ENCODE data around the gene HACL1. TPM values are rescaled to one million over a fixed set of nuclear protein-coding genes. Genes with fewer than 3 reads are reported as not detected.

The HACL1 gene
- total RNA-seq, 5 donors from 2014 or later (not counting 1 experiment from before 2014, with no cell fraction given) = 27.7 to 38.0 (median 34.2) TPM

DNA sequence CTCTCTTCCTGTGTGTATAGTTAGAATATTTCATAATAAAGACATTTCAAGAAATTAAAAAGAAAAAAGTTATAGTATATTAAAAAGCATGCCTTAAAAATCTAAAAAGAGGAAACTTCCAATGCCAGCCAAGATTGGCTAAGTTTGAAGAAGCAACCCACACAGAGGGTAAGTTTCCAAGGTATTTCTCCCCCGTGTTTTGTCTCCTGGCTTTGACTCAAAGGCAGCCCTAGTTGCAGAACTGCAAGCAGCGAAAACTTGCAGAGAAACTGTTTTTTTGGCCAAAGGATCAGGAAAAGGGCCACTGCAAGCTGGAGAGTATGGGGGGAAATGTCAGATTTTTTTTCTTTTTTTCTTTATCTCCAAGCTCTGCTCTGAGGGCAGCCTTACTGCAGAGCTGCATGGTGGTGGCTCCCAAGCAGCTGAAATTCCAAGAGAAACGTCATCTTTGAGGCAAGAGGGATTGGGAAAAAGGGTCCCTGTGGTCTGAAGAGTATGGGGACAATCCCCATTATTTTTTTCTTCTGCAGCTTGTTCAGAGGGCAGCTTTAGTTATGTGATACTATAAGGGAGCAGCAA lies 23.0 kb downstream of the HACL1 start:
- DNase-seq (no peak), ATAC-seq (replicated peaks in 1 of 4) (no peak)
- H3K4me1 Mint-ChIP-seq = peaks cover 0 to 5% (median 0%) of the 10 kb centered on the region in 3 donors
- H3K36me3 ChIP-seq (ENCODE audit: control insufficient read depth in 2 of 2, extremely low read depth in 1 of 2, insufficient read depth in 1 of 2, low read length in 1 of 2) = peaks cover 2 to 54% of the 10 kb centered on the region in 2 donors
- no peak overlapping the region for H3K27ac ChIP-seq (ENCODE audit: low read length)
- H3K36me3 Mint-ChIP-seq = peaks cover 65% of the 10 kb centered on the region
- H3K9me3 ChIP-seq = no peaks in the 10 kb centered on the region
- H3K27me3 Mint-ChIP-seq = no peaks in the 10 kb centered on the region
- no peak overlapping the region for H3K4me3 Mint-ChIP-seq
- CTCF ChIA-PET = no interaction called here
- H3K9me3 Mint-ChIP-seq = no peaks in the 10 kb centered on the region
- POLR2A ChIA-PET = no interaction called here
- no peaks in the 10 kb centered on the region for H3K4me1 ChIP-seq (ENCODE audit: control insufficient read depth in 1 of 2, extremely low read depth in 1 of 2, insufficient read depth in 2 of 2, low read length in 2 of 2)
- 80% methylated on average over 1 of the region's 3 CpGs for WGBS (ENCODE audit: insufficient coverage)
- H3K27me3 ChIP-seq (replicated peaks in 1 of 2; ENCODE audit: control insufficient read depth in 2 of 2, extremely low read depth in 1 of 2, insufficient read depth in 2 of 2, low read length in 1 of 2) = no peaks in the 10 kb centered on the region
- no peak overlapping the region for H3K4me3 ChIP-seq (ENCODE audit: control insufficient read depth in 1 of 2, extremely low read depth in 1 of 2, low read length in 1 of 2)
- H3K27ac Mint-ChIP-seq = peak overlapping the region in 1 of 2 donors; percentile 39

DNA sequence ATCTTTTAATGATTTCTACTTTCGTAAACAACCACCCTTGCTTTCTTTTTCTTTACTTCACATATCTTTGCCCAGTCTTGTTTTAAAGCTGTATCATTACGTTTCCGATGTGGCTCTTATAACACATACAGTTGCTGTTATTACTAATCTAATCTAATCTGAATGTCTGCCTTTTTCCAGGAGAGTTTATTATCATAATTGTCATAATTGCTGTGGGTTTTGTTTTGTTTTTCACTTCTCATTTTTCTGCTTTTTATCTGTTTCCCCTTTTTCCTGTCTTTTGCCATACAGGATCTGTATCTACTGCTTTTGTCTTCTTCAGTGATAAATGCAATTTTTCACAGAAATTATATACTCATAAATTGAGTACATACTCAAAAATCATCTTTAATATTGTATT lies 24.9 kb downstream of the HACL1 start:
- Histone ChIP-seq H3K27ac (ENCODE audit: low read length) (no peak overlapping the region), H3K36me3 (ENCODE audit: control insufficient read depth in 2 of 2, extremely low read depth in 1 of 2, insufficient read depth in 1 of 2, low read length in 1 of 2) (peaks cover 6 to 59% of the 10 kb centered on the region in 2 donors), H3K4me1 (ENCODE audit: control insufficient read depth in 1 of 2, extremely low read depth in 1 of 2, insufficient read depth in 2 of 2, low read length in 2 of 2) (no peaks in the 10 kb centered on the region), H3K9me3 (no peaks in the 10 kb centered on the region), H3K4me3 (ENCODE audit: control insufficient read depth in 1 of 2, extremely low read depth in 1 of 2, low read length in 1 of 2) (no peak overlapping the region), H3K27me3 (replicated peaks in 1 of 2; ENCODE audit: control insufficient read depth in 2 of 2, extremely low read depth in 1 of 2, insufficient read depth in 2 of 2, low read length in 1 of 2) (no peaks in the 10 kb centered on the region)
- H3K27ac Mint-ChIP-seq = no peak overlapping the region
- H3K36me3 Mint-ChIP-seq = peaks cover 59% of the 10 kb centered on the region
- no peaks in the 10 kb centered on the region for H3K9me3 Mint-ChIP-seq
- ChIA-PET CTCF (no interaction called here), POLR2A (no interaction called here)
- ATAC-seq (replicated peaks in 1 of 4) = no peak
- H3K4me3 Mint-ChIP-seq = no peak overlapping the region
- WGBS (ENCODE audit: insufficient coverage) = no CpG with 5 or more reads among the region's 3 CpGs
- H3K4me1 Mint-ChIP-seq = peaks cover 0 to 5% (median 0%) of the 10 kb centered on the region in 3 donors
- no peak for DNase-seq
- no peaks in the 10 kb centered on the region for H3K27me3 Mint-ChIP-seq

DNA sequence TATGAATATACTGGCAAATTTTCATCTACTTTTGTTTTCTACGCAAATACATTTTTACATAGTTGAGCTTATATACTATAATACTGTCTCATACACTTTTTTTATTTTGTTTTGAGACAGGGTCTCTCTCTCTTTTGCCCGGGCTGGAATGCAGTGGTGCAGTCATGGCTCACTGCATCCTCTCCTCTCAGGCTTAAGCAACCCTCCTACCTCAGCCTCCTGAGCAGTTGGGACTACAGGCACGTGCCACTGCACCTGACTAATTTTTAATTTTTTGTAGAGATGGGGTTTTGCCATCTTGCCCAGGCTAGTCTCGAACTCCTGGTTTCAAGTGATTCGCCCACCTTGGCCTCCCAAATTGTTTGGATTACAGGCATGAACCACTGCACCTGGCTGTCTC lies 25.9 kb downstream of the HACL1 start:
- no peak overlapping the region for H3K27ac Mint-ChIP-seq
- no peak overlapping the region for H3K27ac ChIP-seq (ENCODE audit: low read length)
- ChIA-PET CTCF (interaction anchor here in 1 of 2 donors (1.3 kb wide), 1 partner anchor 15 kb away, joined by 4 read pairs; no protein-coding TSS in a partner anchor), POLR2A (no interaction called here)
- H3K4me3 ChIP-seq (ENCODE audit: control insufficient read depth in 1 of 2, extremely low read depth in 1 of 2, low read length in 1 of 2) = no peak overlapping the region
- no peaks in the 10 kb centered on the region for H3K27me3 ChIP-seq (replicated peaks in 1 of 2; ENCODE audit: control insufficient read depth in 2 of 2, extremely low read depth in 1 of 2, insufficient read depth in 2 of 2, low read length in 1 of 2)
- no peaks in the 10 kb centered on the region for H3K9me3 Mint-ChIP-seq
- no peak overlapping the region for H3K4me3 Mint-ChIP-seq
- peaks cover 0 to 5% (median 0%) of the 10 kb centered on the region in 3 donors for H3K4me1 Mint-ChIP-seq
- no peaks in the 10 kb centered on the region for H3K9me3 ChIP-seq
- H3K36me3 Mint-ChIP-seq = peaks cover 62% of the 10 kb centered on the region
- peaks cover 4 to 60% of the 10 kb centered on the region in 2 donors for H3K36me3 ChIP-seq (ENCODE audit: control insufficient read depth in 2 of 2, extremely low read depth in 1 of 2, insufficient read depth in 1 of 2, low read length in 1 of 2)
- no peaks in the 10 kb centered on the region for H3K27me3 Mint-ChIP-seq
- no CpG with 5 or more reads among the region's 5 CpGs for WGBS (ENCODE audit: insufficient coverage)
- ATAC-seq (replicated peaks in 1 of 4) = no peak
- no peak for DNase-seq
- H3K4me1 ChIP-seq (ENCODE audit: control insufficient read depth in 1 of 2, extremely low read depth in 1 of 2, insufficient read depth in 2 of 2, low read length in 2 of 2) = no peaks in the 10 kb centered on the region

DNA sequence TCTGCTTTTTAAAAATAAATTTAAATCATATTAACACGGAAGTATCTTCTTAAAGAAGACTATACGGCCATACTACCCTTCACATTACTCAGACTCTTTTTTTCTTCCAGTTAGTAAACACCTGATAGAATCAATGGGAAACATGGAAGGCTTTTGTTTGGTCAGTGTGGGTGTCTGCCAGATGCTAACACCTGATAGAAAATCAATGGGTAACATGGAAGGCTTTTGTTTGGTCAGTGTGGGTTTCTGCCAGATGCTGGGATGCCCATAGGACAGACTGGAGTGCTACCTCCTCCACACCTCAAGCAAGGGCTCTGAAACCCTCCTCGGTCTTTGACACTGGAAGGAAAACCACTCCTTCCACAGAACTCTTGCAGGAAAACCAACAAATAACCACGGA lies 29.2 kb downstream of the HACL1 start:
- no peak overlapping the region for H3K27ac Mint-ChIP-seq
- Histone ChIP-seq H3K4me1 (ENCODE audit: control insufficient read depth in 1 of 2, extremely low read depth in 1 of 2, insufficient read depth in 2 of 2, low read length in 2 of 2) (peaks cover 0 to 5% of the 10 kb centered on the region in 2 experiments), H3K27ac (ENCODE audit: low read length) (no peak overlapping the region), H3K4me3 (ENCODE audit: control insufficient read depth in 1 of 2, extremely low read depth in 1 of 2, low read length in 1 of 2) (no peak overlapping the region), H3K36me3 (ENCODE audit: control insufficient read depth in 2 of 2, extremely low read depth in 1 of 2, insufficient read depth in 1 of 2, low read length in 1 of 2) (peaks cover 4 to 60% of the 10 kb centered on the region in 2 donors), H3K27me3 (replicated peaks in 1 of 2; ENCODE audit: control insufficient read depth in 2 of 2, extremely low read depth in 1 of 2, insufficient read depth in 2 of 2, low read length in 1 of 2) (no peaks in the 10 kb centered on the region), H3K9me3 (no peaks in the 10 kb centered on the region)
- H3K36me3 Mint-ChIP-seq = peaks cover 61% of the 10 kb centered on the region
- DNase-seq (no peak), ATAC-seq (replicated peaks in 1 of 4) (no peak)
- H3K4me3 Mint-ChIP-seq = no peak overlapping the region
- ChIA-PET CTCF (no interaction called here), POLR2A (no interaction called here)
- no peaks in the 10 kb centered on the region for H3K27me3 Mint-ChIP-seq
- no CpG with 5 or more reads among the region's 4 CpGs for WGBS (ENCODE audit: insufficient coverage)
- peaks cover 5 to 9% (median 6%) of the 10 kb centered on the region in 3 donors for H3K4me1 Mint-ChIP-seq
- H3K9me3 Mint-ChIP-seq = no peaks in the 10 kb centered on the region

DNA sequence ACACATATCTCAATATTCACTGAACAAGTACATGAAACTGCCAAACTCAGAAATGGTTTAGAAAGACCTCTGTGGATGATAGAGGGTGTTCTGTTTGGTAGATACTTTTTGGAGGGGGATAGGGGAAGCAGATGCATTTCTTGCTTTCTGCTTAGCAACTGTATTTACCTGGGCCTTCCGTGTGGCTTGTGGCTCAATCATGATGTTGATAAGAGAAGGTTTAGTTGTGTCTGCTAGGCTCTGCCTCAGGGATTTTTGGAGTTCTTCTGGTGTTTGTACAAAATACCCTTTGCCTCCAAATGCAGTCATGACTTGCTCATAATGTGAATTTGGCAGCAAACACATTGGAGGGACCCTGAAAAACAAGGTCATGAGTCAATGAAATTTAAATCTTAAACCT lies 38.2 kb downstream of the HACL1 start:
- Mint-ChIP-seq H3K4me3 (no peak overlapping the region), H3K27me3 (no peaks in the 10 kb centered on the region), H3K9me3 (no peaks in the 10 kb centered on the region), H3K27ac (peak overlapping the region in 1 of 2 donors; percentile 6), H3K36me3 (peaks cover 46% of the 10 kb centered on the region), H3K4me1 (peaks cover 2 to 6% (median 5%) of the 10 kb centered on the region in 3 donors)
- Histone ChIP-seq H3K36me3 (ENCODE audit: control insufficient read depth in 2 of 2, extremely low read depth in 1 of 2, insufficient read depth in 1 of 2, low read length in 1 of 2) (peaks cover 10 to 67% of the 10 kb centered on the region in 2 donors), H3K4me3 (ENCODE audit: control insufficient read depth in 1 of 2, extremely low read depth in 1 of 2, low read length in 1 of 2) (no peak overlapping the region), H3K9me3 (no peaks in the 10 kb centered on the region), H3K27me3 (replicated peaks in 1 of 2; ENCODE audit: control insufficient read depth in 2 of 2, extremely low read depth in 1 of 2, insufficient read depth in 2 of 2, low read length in 1 of 2) (no peaks in the 10 kb centered on the region), H3K27ac (ENCODE audit: low read length) (no peak overlapping the region), H3K4me1 (ENCODE audit: control insufficient read depth in 1 of 2, extremely low read depth in 1 of 2, insufficient read depth in 2 of 2, low read length in 2 of 2) (peaks cover 0 to 5% of the 10 kb centered on the region in 2 experiments)
- POLR2A ChIA-PET = no interaction called here
- CTCF ChIA-PET = no interaction called here
- no CpG with 5 or more reads among the region's 1 CpG for WGBS (ENCODE audit: insufficient coverage)
- DNase-seq (no peak), ATAC-seq (replicated peaks in 1 of 4) (no peak)

DNA sequence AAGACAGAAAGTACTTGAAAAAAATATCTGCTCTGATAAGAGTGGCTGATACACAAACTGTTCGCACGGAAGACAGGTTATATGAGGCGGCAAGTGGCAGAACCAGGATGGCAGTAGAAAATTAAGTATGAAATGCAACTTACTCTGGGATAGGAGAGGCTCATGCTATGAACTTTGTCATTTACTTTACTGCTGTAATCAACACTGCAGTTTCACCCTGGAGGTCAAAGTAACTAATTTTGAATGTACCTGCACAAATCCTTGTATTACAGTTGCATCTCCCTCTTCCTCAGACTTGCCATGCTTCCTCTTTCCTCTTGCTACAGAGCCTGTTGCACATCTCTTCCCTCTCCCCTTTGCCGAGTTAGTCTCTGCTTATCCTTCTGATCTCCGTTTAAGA lies 38.8 kb downstream of the HACL1 start:
- peaks cover 0 to 8% (median 6%) of the 10 kb centered on the region in 3 donors for H3K4me1 Mint-ChIP-seq
- Histone ChIP-seq H3K27ac (ENCODE audit: low read length) (no peak overlapping the region), H3K36me3 (ENCODE audit: control insufficient read depth in 2 of 2, extremely low read depth in 1 of 2, insufficient read depth in 1 of 2, low read length in 1 of 2) (peaks cover 10 to 61% of the 10 kb centered on the region in 2 donors), H3K9me3 (no peaks in the 10 kb centered on the region), H3K4me1 (ENCODE audit: control insufficient read depth in 1 of 2, extremely low read depth in 1 of 2, insufficient read depth in 2 of 2, low read length in 2 of 2) (peaks cover 0 to 6% of the 10 kb centered on the region in 2 experiments), H3K27me3 (replicated peaks in 1 of 2; ENCODE audit: control insufficient read depth in 2 of 2, extremely low read depth in 1 of 2, insufficient read depth in 2 of 2, low read length in 1 of 2) (no peaks in the 10 kb centered on the region), H3K4me3 (ENCODE audit: control insufficient read depth in 1 of 2, extremely low read depth in 1 of 2, low read length in 1 of 2) (no peak overlapping the region)
- ChIA-PET POLR2A (no interaction called here), CTCF (no interaction called here)
- peak overlapping the region in 1 of 2 donors; percentile 6 for H3K27ac Mint-ChIP-seq
- no peaks in the 10 kb centered on the region for H3K9me3 Mint-ChIP-seq
- DNase-seq (no peak), ATAC-seq (replicated peaks in 1 of 4) (no peak)
- H3K27me3 Mint-ChIP-seq = no peaks in the 10 kb centered on the region
- 100% methylated on average over 2 of the region's 5 CpGs for whole genome bisulfite sequencing (ENCODE audit: insufficient coverage)
- no peak overlapping the region for H3K4me3 Mint-ChIP-seq
- H3K36me3 Mint-ChIP-seq = peaks cover 40% of the 10 kb centered on the region
